ENCODE results near the gene LRP1B. TPM values are rescaled to one million over a fixed set of nuclear protein-coding genes. Genes with fewer than 3 reads are reported as not detected.

Gene LRP1B
- total and polyA plus RNA-seq, 5 experiments from 2014 or later, result not detected

- POLR2A ChIA-PET, result no interaction called here
- H3K4me3 Mint-ChIP-seq, result no peak overlapping the region
- H3K27ac Mint-ChIP-seq, result no peak overlapping the region
- H3K36me3 Mint-ChIP-seq, result no peaks in the 10 kb centered on the region
- no peaks in the 10 kb centered on the region for H3K4me1 Mint-ChIP-seq
- ATAC-seq (no peak), DNase-seq (no peak)
- no peaks in the 10 kb centered on the region for H3K27me3 Mint-ChIP-seq
- peaks cover 0 to 19% (median 5%) of the 10 kb centered on the region in 9 donors for H3K9me3 Mint-ChIP-seq
These were observed 1089.5 kb downstream of the LRP1B start for GRCh38 chr2:141041281-141041680.

GRCh38 chr2:141038341-141038740, 1092.5 kb downstream of the LRP1B start:
- no peak overlapping the region for H3K27ac Mint-ChIP-seq
- H3K9me3 Mint-ChIP-seq, result peaks cover 0 to 24% (median 4%) of the 10 kb centered on the region in 9 donors
- H3K4me1 Mint-ChIP-seq, result no peaks in the 10 kb centered on the region
- no peak for ATAC-seq
- POLR2A ChIA-PET, result no interaction called here
- no peak overlapping the region for H3K4me3 Mint-ChIP-seq
- DNase-seq, result no peak
- no peaks in the 10 kb centered on the region for H3K36me3 Mint-ChIP-seq
- no peaks in the 10 kb centered on the region for H3K27me3 Mint-ChIP-seq

DNA sequence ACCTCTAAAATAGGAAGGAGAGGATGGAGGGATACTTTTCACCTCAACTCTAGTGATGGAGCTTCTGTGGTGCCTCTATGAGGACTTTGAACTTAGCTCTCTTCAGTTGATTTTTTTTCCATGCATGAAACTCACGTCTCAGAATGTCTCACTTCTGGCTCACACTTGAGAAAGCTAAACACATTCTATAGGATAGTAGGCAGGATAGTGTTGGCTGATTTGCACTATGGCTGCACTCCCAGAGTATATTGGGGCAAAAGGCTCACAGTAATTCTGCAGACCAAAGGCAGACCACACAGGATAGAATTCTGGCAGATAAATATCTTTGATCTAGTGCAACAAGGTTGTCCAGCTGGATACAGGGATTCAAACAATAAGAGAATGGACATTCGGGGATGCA, 1093.5 kb downstream of the LRP1B start:
- H3K4me1 Mint-ChIP-seq, result no peaks in the 10 kb centered on the region

GRCh38 chr2:141035846-141036420, 1094.9 kb downstream of the LRP1B start:
- H3K27ac Mint-ChIP-seq, result no peak overlapping the region
- no peak overlapping the region for H3K4me3 Mint-ChIP-seq
- POLR2A ChIA-PET, result no interaction called here
- no peaks in the 10 kb centered on the region for H3K4me1 Mint-ChIP-seq
- no peak for DNase-seq
- H3K36me3 Mint-ChIP-seq, result no peaks in the 10 kb centered on the region
- ATAC-seq, result no peak
- no peaks in the 10 kb centered on the region for H3K27me3 Mint-ChIP-seq
- H3K9me3 Mint-ChIP-seq, result peaks cover 0 to 25% (median 4%) of the 10 kb centered on the region in 9 donors

More for the DNA sequence above, 1093.5 kb downstream of the LRP1B start:
- no peaks in the 10 kb centered on the region for H3K27me3 Mint-ChIP-seq
- DNase-seq, result no peak
- H3K9me3 Mint-ChIP-seq, result peaks cover 0 to 27% (median 4%) of the 10 kb centered on the region in 9 donors
- H3K27ac Mint-ChIP-seq, result no peak overlapping the region
- H3K36me3 Mint-ChIP-seq, result no peaks in the 10 kb centered on the region
- ATAC-seq, result no peak
- POLR2A ChIA-PET, result no interaction called here
- no peak overlapping the region for H3K4me3 Mint-ChIP-seq

DNA sequence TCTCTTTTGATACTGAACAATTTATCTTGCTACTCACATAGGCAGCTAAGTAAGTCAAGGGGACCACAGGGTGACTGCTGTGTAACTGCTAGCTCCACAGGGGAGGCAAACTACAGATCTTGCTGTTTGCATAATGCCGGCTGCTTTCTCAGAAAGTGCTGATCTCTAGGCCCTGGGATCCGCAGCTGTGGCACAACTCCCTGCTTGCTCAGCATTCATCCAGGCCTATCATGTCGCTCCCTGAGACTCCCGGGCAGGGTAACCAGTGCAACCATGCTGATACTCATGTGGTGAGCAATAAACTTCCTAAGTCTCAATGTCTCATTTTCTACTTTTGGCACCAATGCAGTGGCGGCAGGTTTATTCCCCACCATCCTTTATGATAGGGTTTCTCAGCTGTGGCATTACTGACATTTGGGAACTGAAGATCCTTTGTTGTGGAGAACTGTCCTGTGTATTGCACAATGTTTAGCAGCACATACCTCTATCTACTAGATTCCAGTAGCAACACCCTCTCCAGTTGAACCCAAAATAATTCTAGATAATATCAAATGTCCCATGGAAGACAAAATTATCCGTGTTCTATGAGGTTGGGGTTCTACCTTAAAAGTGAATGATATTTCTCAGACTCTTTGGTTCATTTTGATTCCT, 1101.3 kb downstream of the LRP1B start:
- Mint-ChIP-seq H3K36me3 (no peaks in the 10 kb centered on the region), H3K27me3 (no peaks in the 10 kb centered on the region), H3K27ac (no peak overlapping the region), H3K9me3 (peaks cover 0 to 12% (median 7%) of the 10 kb centered on the region in 9 donors), H3K4me1 (no peaks in the 10 kb centered on the region), H3K4me3 (no peak overlapping the region)
- no peak for DNase-seq
- no peak for ATAC-seq
- POLR2A ChIA-PET, result no interaction called here

- Mint-ChIP-seq H3K36me3 (no peaks in the 10 kb centered on the region), H3K4me3 (no peak overlapping the region)
These were observed 1103.6 kb downstream of the LRP1B start for GRCh38 chr2:141027221-141027620.

DNA sequence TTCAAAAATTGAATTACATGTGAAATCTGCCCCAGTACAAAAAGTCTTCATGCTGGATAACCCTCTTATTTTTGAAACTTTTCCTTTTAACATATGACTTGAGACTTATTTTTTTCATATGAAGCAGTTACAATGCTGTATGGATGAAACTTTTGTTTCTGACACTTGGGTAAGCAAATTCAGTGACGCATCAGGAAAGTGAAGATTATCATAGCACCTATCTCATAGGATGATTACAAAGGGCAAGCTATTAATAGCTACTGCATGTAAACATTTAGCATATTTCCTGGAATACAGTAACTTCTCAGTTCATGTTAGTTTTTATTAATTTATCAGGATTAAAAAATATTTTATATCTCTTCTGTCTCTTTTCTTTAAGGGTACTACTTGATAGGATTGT, 1109.2 kb downstream of the LRP1B start:
- Mint-ChIP-seq H3K27ac (no peak overlapping the region), H3K27me3 (no peaks in the 10 kb centered on the region), H3K4me1 (no peaks in the 10 kb centered on the region), H3K9me3 (peaks cover 0 to 12% (median 5%) of the 10 kb centered on the region in 9 donors), H3K4me3 (no peak overlapping the region), H3K36me3 (no peaks in the 10 kb centered on the region)
- ATAC-seq (no peak), DNase-seq (no peak)
- POLR2A ChIA-PET, result no interaction called here

More at GRCh38 chr2:141027221-141027620, 1103.6 kb downstream of the LRP1B start:
- Mint-ChIP-seq H3K27ac (no peak overlapping the region), H3K9me3 (peaks cover 0 to 12% (median 7%) of the 10 kb centered on the region in 9 donors), H3K4me1 (no peaks in the 10 kb centered on the region), H3K27me3 (no peaks in the 10 kb centered on the region)
- DNase-seq (no peak), ATAC-seq (no peak)
- POLR2A ChIA-PET, result no interaction called here

DNA sequence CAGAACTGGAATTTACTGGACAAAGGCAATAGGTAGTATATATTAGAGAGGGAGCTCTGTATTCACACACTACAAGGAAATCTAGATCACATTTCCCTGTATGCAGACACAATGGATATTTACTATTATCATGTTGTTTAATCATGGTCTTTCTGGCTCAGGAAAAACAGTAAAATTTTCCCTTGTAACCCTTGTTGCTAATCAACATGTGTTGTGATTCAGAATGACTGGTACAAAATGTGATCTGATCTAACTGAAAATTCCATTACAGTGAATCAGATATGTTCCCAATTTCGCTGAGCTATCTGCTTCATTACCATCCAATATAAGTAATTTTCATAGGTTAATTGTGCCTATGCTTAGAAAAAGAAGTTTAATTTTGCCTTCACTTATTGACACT, 1109.7 kb downstream of the LRP1B start:
- POLR2A ChIA-PET, result no interaction called here
- ATAC-seq (no peak), DNase-seq (no peak)
- peaks cover 0 to 13% (median 5%) of the 10 kb centered on the region in 9 donors for H3K9me3 Mint-ChIP-seq
- H3K27me3 Mint-ChIP-seq, result no peaks in the 10 kb centered on the region
- no peak overlapping the region for H3K27ac Mint-ChIP-seq
- no peak overlapping the region for H3K4me3 Mint-ChIP-seq
- no peaks in the 10 kb centered on the region for H3K36me3 Mint-ChIP-seq
- no peaks in the 10 kb centered on the region for H3K4me1 Mint-ChIP-seq

DNA sequence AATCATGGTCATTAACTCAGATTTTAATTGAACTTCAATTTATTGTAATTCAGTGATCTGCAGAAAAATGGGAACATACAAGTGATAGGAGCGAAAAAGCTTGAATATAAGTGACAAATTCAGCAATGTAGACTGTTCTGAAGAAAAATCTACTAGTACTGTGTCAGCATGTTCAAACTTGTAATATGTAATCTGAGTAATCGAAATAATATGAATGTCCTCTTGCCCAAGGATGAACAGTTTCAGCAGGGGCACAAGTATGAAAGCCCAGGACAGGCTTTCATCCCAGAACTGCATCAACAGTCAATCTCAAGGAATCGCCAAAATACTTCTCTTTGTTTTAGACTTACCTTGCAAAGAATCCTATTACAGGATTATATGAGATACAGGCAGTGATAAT, 1110.5 kb downstream of the LRP1B start:
- no peak for DNase-seq
- H3K9me3 Mint-ChIP-seq, result peaks cover 0 to 13% (median 8%) of the 10 kb centered on the region in 9 donors
- no peak overlapping the region for H3K27ac Mint-ChIP-seq
- POLR2A ChIA-PET, result no interaction called here
- H3K36me3 Mint-ChIP-seq, result no peaks in the 10 kb centered on the region
- no peaks in the 10 kb centered on the region for H3K4me1 Mint-ChIP-seq
- no peak overlapping the region for H3K4me3 Mint-ChIP-seq
- H3K27me3 Mint-ChIP-seq, result no peaks in the 10 kb centered on the region
- ATAC-seq, result no peak

GRCh38 chr2:141015341-141016047, 1115.3 kb downstream of the LRP1B start:
- no peaks in the 10 kb centered on the region for H3K4me1 Mint-ChIP-seq
- POLR2A ChIA-PET, result no interaction called here

DNA sequence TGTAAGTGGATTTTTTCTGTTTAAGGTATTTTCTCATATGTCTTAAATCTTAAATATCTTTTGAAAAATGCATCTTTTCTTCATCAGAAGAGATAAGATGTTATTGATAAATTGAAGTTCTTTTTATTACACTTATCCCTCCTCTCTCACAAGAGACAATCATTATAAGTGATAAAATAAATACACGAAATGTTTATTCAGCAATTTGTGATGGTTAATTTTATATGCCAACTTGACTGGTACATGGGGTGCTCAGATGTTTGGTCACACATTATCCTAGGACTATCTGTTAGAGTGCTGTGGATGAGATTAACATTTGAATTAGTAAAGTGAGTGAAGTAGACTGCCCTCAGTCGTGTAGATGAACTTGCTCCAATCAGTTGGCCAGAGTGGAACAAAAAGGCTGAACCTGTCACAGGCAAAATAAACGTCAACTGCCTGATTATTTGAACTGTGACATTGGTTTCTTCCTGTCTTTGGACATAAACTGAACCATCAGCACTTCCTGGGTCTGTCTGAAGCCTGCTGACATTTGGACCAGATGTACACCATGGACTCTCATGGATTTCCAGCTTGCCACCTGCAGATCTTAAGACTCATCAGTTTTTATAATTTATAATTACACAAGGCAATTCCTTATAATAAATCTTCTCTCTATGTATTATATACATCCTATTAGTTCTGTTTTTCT, 1126.7 kb downstream of the LRP1B start:
- no peaks in the 10 kb centered on the region for H3K36me3 Mint-ChIP-seq
- peaks cover 0 to 33% (median 5%) of the 10 kb centered on the region in 9 donors for H3K9me3 Mint-ChIP-seq
- no peaks in the 10 kb centered on the region for H3K27me3 Mint-ChIP-seq
- H3K4me1 Mint-ChIP-seq, result no peaks in the 10 kb centered on the region
- no peak overlapping the region for H3K4me3 Mint-ChIP-seq
- ATAC-seq (no peak), DNase-seq (no peak)
- H3K27ac Mint-ChIP-seq, result no peak overlapping the region
- POLR2A ChIA-PET, result no interaction called here

More at GRCh38 chr2:141015341-141016047, 1115.3 kb downstream of the LRP1B start:
- Mint-ChIP-seq H3K36me3 (no peaks in the 10 kb centered on the region), H3K27ac (no peak overlapping the region), H3K9me3 (peaks cover 0 to 9% (median 3%) of the 10 kb centered on the region in 9 donors), H3K4me3 (no peak overlapping the region), H3K27me3 (no peaks in the 10 kb centered on the region)
- ATAC-seq (no peak), DNase-seq (no peak)

GRCh38 chr2:141001750-141002149, 1129.1 kb downstream of the LRP1B start:
- Mint-ChIP-seq H3K27ac (no peak overlapping the region), H3K4me1 (no peaks in the 10 kb centered on the region), H3K4me3 (no peak overlapping the region), H3K36me3 (no peaks in the 10 kb centered on the region), H3K9me3 (peaks cover 0 to 33% (median 6%) of the 10 kb centered on the region in 9 donors), H3K27me3 (no peaks in the 10 kb centered on the region)
- POLR2A ChIA-PET, result no interaction called here
- DNase-seq (no peak), ATAC-seq (no peak)

DNA sequence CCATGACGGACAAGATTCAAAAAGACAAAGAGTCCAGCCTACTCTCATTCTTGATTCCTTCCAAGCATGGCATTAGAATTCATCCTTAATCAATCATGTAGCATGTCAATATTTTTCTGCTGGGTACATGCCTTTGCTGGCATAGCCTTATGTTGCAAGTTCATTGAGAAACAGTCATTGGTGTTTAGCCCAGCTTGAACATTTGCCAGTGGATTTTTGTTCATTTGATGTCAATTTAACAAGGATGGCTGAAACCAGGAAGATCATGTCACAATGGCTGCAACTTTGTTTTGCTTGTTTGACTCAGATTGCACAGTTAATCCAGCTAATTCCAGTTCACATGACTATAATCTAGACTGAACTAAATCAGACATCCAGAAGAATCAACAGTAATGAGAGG, 1132.2 kb downstream of the LRP1B start:
- H3K36me3 Mint-ChIP-seq, result no peaks in the 10 kb centered on the region
- no peaks in the 10 kb centered on the region for H3K27me3 Mint-ChIP-seq
- POLR2A ChIA-PET, result no interaction called here
- H3K27ac Mint-ChIP-seq, result no peak overlapping the region
- peaks cover 0 to 16% (median 2%) of the 10 kb centered on the region in 9 donors for H3K9me3 Mint-ChIP-seq
- DNase-seq, result no peak
- no peaks in the 10 kb centered on the region for H3K4me1 Mint-ChIP-seq
- no peak for ATAC-seq
- H3K4me3 Mint-ChIP-seq, result no peak overlapping the region
